Keratinocyte (primary cell): ENCODE measurements around the gene TMEM151A.

Experiments
- CTCF ChIP-seq, 3 experiments: IDR thresholded peaks in 1 of 3; conservative IDR thresholded peaks in 1 of 3; optimal IDR thresholded peaks in 1 of 3; 2 replicates in 2 of 3; 3 replicates in 1 of 3; pipeline versions ENCODE3 to v1.5.1; 2011; ENCODE audit warnings: low read length in 3 of 3, mild to moderate bottlenecking in 3 of 3, moderate library complexity in 2 of 3, control low read depth in 1 of 3, inconsistent platforms in 1 of 3; ENCODE audit not compliant: insufficient read depth in 2 of 3; ENCODE audit errors: extremely low read depth in 1 of 3
- EZH2 ChIP-seq: IDR thresholded peaks from one replicate; pipeline ENCODE4 v1.6.1; 2012; ENCODE audit warnings: inconsistent platforms, mild to moderate bottlenecking, low read length, moderate library complexity

GRCh38 chr11:66336234-66337102, 44.8 kb downstream of the TMEM151A start, which contains the start of gene RIN1:
- TF ChIP-seq CTCF (optimal IDR thresholded peaks at IDR 0.05 in 1 of 3, IDR thresholded peaks at IDR 0.05 in 1 of 3, conservative IDR thresholded peaks at IDR 0.05 in 1 of 3; ENCODE audit: extremely low read depth in 1 of 3, insufficient read depth in 2 of 3, low read length in 3 of 3) = no peak
- TF ChIP-seq EZH2 = no peak
